Left colon (tissue), 2 donors: ENCODE results near the gene CD82. TPM values are rescaled to one million over a fixed set of nuclear protein-coding genes. Genes with fewer than 3 reads are reported as not detected.
"Not testable (repeated sequence)": the region's sequence is repeated elsewhere in the genome, so short reads cannot be mapped to it uniquely, and the experiment has no call there.

ENCODE experiments used
- ATAC-seq: fragments of 200-7000 bp; cut with Tn5 transposase; one replicate; pipeline ENCODE4 v1.9.1; 2020; ENCODE audit warnings: mild to moderate bottlenecking, moderate library complexity
- DNase-seq, 2 donors: peaks; one replicate each; pipeline ENCODE4 v3.0.0-alpha.2; 2020
- intact Hi-C, 2 donors: fragments of 100-400 bp; cut with DNase I in 1 of 2; cut with micrococcal nuclease in 1 of 2; formaldehyde crosslinking; loops; one replicate each; pipeline versions ENCODE4 v1.11.2 to v1.14.0; 2022; cut with DNase I, micrococcal nuclease
- total RNA-seq, 2 donors: library from RNA; stranded (reverse); fragmentation: NEBNext Ultra II Directional; extraction: Animal tissue kit (Norgen Biotek cat#: 25700); gene quantifications; one replicate each; pipeline ENCODE4 v1.2.1, GENCODE V29; 2021
- donor health status: DM: no; HTN: no; CAD: no.
- donor health status: DM: yes; HTN: yes; CAD: no.

Gene CD82
- total RNA-seq, 2 donors from 2014 or later: 30.0 to 36.1 TPM

GRCh38 chr11:44555031-44555800 lies 10.2 kb upstream of the CD82 start:
- DNase-seq (no peak), ATAC-seq (peak; percentile 48)
- intact Hi-C loops: loop anchor here (5.0 kb wide), 2 partner anchors 62 to 347 kb away; no protein-coding TSS in a partner anchor

DNA sequence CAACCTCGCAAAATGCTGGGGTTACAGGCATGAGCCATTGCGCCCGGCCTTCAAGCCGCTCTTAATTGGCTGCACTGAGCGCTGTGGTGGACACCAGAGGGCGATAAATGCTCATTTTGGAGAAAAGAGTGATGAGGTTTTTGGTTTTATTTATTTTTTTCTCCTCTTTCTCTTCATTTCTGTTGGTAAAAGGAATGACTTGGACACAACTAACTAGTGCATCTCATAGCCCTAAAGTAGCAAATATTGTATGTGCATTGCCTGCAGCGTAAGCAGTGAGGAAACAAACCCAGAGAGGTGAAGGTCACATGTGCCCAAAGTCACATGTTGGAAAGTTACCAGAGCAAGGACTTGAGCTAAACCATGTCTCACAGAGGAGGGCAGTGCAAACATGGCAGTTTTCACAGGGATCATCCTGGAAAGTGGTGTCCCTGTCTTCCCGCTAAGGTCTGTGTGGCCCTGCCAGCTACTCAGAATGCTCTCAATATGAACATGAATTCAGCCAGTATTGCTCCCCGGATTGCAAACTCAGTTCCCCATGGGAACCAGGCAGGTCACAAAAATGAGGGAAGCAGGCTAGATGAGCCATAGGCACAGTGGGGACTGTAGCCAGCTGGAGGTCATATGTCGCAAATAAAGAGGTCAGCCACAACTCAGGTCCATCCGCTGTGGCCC lies 8.6 kb upstream of the CD82 start:
- peak in 1 of 2 donors; percentile 75 for DNase-seq
- intact Hi-C loops: loop anchor here (1.0 to 5.0 kb wide), 3 partner anchors 58 to 345 kb away; no protein-coding TSS in a partner anchor
- ATAC-seq: peak; percentile 83

GRCh38 chr11:44557464-44557863 lies 8.0 kb upstream of the CD82 start:
- DNase-seq (no peak), ATAC-seq (no peak)
- intact Hi-C loops: loop anchor here (5.0 kb wide), 2 partner anchors 60 to 345 kb away; no protein-coding TSS in a partner anchor

- ATAC-seq (no peak), DNase-seq (no peak)
- intact Hi-C loops: loop anchor here (5.0 kb wide), 2 partner anchors 58 to 343 kb away; no protein-coding TSS in a partner anchor
These were observed 6.1 kb upstream of the CD82 start for GRCh38 chr11:44559207-44559939.

DNA sequence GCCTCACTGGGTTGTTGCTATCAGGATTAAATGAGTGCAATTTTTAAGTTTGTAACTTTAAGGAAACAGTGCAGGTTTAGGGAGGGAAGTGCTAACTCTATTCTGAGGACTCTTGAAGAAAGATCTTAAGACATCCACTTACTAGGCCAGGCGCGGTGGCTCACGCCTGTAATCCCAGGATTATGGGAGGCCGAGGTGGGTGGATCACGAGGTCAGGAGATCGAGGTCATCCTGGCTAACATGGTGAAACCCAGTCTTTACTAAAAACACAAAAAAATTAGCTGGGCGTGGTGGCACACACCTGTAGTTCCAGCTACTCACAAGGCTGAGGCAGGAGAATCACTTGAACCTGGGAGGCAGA lies 5.5 kb upstream of the CD82 start:
- intact Hi-C loops: loop anchor here (5.0 kb wide), 3 partner anchors 57 to 352 kb away; no protein-coding TSS in a partner anchor
- peak in 1 of 2 donors; percentile 7 for DNase-seq
- not testable (repeated sequence) for ATAC-seq

GRCh38 chr11:44561275-44561805 lies 4.1 kb upstream of the CD82 start:
- DNase-seq: peak in 1 of 2 donors; percentile 14
- ATAC-seq: no peak
- intact Hi-C loops: loop anchor here in 1 of 2 donors (5.0 kb wide), 1 partner anchor 351 kb away; no protein-coding TSS in a partner anchor

DNA sequence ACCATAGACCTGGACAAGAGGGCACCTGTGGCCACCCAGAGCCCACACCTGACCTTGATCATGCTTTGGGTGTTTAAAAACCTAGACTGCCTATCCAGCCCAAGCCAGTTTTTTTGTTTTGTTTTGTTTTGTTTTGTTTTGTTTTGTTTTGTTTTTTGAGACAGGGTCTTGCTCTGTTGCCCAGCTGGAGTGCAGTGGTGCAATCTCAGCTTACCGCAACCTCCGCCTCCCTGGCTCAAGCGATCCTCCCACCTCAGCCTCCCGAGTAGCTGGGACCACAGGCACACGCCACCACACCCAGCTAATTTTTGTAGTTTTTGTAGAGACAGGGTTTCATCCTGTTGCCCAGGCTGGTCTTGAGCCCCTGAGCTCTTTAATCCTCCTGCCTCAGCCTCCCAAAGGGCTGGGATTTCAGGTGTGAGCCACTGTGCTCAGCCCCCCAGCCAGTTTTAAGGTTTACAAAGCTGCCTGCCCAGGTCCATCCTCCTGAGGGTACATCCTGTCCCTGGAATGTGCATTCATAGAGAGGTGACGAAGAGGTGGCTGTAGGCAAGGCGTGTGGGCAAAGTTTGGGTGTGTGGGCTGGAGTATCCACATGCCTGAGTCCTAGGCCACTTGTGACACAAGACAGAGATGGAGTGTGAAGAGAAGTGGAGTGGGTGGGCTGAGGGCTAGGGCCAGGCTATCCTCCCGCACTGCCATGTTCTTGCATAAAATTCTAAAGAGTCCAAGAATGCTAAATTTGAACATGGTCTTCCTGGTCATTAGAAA lies 3.3 kb upstream of the CD82 start:
- intact Hi-C loops: loop anchor here in 1 of 2 donors (5.0 kb wide), 1 partner anchor 350 kb away; no protein-coding TSS in a partner anchor
- DNase-seq (peak in 1 of 2 donors; percentile 14), ATAC-seq (no peak)

DNA sequence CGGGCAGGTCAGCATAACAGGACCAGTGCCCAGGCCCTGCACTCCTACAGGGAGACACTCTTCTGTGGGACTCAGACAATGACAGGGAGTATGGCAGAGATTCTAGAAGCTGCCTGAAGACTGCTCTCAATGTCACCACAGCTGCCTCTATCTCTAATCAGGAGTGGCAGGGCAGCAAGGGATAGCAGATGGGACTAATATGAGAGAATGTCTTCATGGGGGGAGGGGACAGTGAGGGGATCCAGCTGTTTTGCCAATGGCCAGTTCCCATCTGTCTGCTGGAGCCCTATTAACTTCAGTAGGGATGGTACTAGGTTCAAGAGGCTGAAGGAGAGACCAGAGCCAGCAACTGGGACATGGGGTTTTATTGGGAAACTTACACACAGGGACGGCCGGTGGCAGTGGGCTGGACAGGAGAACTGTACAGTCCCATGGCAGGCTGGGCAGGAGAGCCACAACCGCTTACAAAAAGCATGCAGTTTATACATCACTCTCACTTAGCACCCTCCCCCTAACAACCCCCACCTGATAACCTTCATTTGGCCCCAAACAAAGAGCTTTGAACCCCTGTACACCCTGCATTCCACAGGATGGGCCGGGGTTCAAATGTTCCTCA lies 2.5 kb upstream of the CD82 start:
- DNase-seq (peak in 1 of 2 donors; percentile 21), ATAC-seq (no peak)
- intact Hi-C loops: loop anchor here in 1 of 2 donors (5.0 kb wide), 1 partner anchor 349 kb away; no protein-coding TSS in a partner anchor

DNA sequence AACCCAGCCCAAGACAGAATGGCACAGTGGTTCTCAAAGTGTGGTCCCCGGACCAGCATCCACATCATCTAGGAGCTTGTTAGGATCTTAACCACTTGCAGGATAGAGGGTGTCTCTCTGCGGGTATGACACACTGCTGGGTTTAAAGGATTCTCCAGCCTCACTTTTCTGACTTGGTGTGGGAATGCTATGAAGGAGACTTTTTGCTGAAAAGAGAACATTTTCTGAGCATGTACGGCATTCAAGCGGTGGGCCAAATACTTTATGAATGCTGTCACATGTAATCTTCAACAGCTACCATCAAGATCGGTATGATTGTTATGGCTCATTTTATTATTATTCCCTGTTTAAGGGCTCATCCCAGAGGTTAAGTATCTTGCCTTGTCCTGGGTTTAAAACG lies 1.8 kb upstream of the CD82 start:
- DNase-seq (peak in 1 of 2 donors; percentile 20), ATAC-seq (no peak)
- intact Hi-C loops: loop anchor here in 1 of 2 donors (5.0 kb wide), 1 partner anchor 349 kb away; no protein-coding TSS in a partner anchor

DNA sequence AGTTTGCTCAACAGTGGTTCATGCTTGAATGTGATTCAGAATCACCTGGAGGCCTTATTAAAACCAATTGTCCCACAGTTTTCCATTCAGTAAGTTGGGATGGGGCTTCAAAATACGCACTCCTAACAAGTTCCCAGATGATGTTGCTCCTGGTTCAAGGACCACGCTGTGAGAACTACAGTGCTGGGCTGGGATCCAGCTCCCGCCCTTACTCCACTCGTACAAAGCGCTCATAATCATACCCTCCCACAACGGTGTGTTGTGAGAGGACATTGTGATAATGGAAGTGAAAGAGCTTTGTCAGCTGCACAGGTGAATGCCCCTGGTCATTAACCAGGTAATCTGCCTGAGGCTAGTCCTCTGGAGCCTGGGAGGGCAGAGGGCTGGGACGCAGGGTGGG lies 1.3 kb upstream of the CD82 start:
- DNase-seq: peak; percentile 66 to 68
- intact Hi-C loops: loop anchor here in 1 of 2 donors (5.0 kb wide), 1 partner anchor 348 kb away; no protein-coding TSS in a partner anchor
- ATAC-seq: peak; percentile 50

DNA sequence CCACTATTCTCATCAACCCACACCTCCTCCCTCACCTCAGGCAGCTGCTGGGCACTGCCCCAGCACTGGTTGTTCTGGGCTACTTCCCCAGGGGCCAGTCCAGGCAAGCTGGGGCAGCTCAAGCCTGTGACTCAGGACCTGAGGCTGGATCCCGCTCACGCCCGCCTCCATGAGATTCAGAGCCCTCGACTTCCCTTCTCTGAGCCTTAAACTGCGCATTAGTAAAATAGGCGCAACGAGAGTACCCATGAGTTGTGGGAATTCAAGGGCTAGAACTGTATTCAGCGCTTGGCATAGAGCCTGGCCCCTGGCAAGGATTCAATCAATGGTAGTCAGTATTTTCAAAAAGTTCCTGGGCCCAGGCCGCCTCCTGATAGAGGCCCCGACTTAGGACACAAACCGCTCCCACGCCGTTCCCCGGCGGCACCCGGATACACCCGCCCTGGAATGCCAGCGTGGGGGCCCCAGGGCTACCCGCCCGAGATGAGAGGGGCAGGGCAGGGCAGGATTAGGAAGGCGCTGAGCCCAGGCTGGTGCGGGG lies 723 bp upstream of the CD82 start:
- peak in 1 of 2 donors; percentile 79 for DNase-seq
- peak; percentile 24 for ATAC-seq
- intact Hi-C loops: loop anchor here in 1 of 2 donors (5.0 kb wide), 1 partner anchor 348 kb away; no protein-coding TSS in a partner anchor

GRCh38 chr11:44565953-44566949 lies 788 bp downstream of the CD82 start:
- intact Hi-C loops: no loop called here
- DNase-seq (no peak), ATAC-seq (peak; percentile 18)

GRCh38 chr11:44566952-44567875 lies 1.8 kb downstream of the CD82 start:
- DNase-seq (peak in 1 of 2 donors; percentile 23), ATAC-seq (no peak)
- intact Hi-C loops: no loop called here

- DNase-seq: peak in 1 of 2 donors; percentile 11
- no peak for ATAC-seq
- intact Hi-C loops: no loop called here
These were observed 2.4 kb downstream of the CD82 start for GRCh38 chr11:44567876-44568256.

- peak in 1 of 2 donors; percentile 17 for DNase-seq
- no peak for ATAC-seq
- intact Hi-C loops: no loop called here
These were observed 2.8 kb downstream of the CD82 start for GRCh38 chr11:44568331-44568657.
